GM19467 (cell line): ENCODE data around the gene CLDN3.

ENCODE experiments used
- ATAC-seq: cut with Tn5 transposase; IDR thresholded peaks from one replicate; pipeline ENCODE4 v1.9.1; 2021; ENCODE audit warnings: mild to moderate bottlenecking, moderate library complexity; ENCODE audit not compliant: unreplicated experiment

The CLDN3 gene

GRCh38 chr7:73770860-73771670 is 995 bp upstream of the CLDN3 start:
- no peak for ATAC-seq

GRCh38 chr7:73769481-73770001 is 529 bp downstream of the CLDN3 start:
- no peak for ATAC-seq

GRCh38 chr7:73768641-73769480 is 1.2 kb downstream of the CLDN3 start:
- ATAC-seq, result no peak

GRCh38 chr7:73766556-73767229 is 3.4 kb downstream of the CLDN3 start:
- no peak for ATAC-seq

- ATAC-seq, result no peak
These were observed 7.4 kb downstream of the CLDN3 start for GRCh38 chr7:73762659-73762999.

GRCh38 chr7:73761854-73762658 is 8.0 kb downstream of the CLDN3 start:
- ATAC-seq, result no peak

- ATAC-seq, result no peak
These were observed 11.4 kb downstream of the CLDN3 start for GRCh38 chr7:73758581-73759138.

GRCh38 chr7:73749931-73750776 is 19.9 kb downstream of the CLDN3 start:
- ATAC-seq, result no peak

- ATAC-seq, result no peak
These were observed 23.7 kb downstream of the CLDN3 start for GRCh38 chr7:73746378-73746777.

GRCh38 chr7:73742753-73743641 is 27.1 kb downstream of the CLDN3 start:
- ATAC-seq, result no peak

GRCh38 chr7:73742338-73742752 is 27.7 kb downstream of the CLDN3 start:
- no peak for ATAC-seq

GRCh38 chr7:73741600-73741999 is 28.5 kb downstream of the CLDN3 start:
- ATAC-seq, result no peak

GRCh38 chr7:73740771-73741170 is 29.3 kb downstream of the CLDN3 start:
- no peak for ATAC-seq

- no peak for ATAC-seq
These were observed 29.9 kb downstream of the CLDN3 start for GRCh38 chr7:73740212-73740611.

- ATAC-seq, result no peak
These were observed 30.7 kb downstream of the CLDN3 start for GRCh38 chr7:73739387-73739767.

- peak; percentile 83 for ATAC-seq
These were observed 31.3 kb downstream of the CLDN3 start, which contains the start of gene ABHD11 for GRCh38 chr7:73738612-73739386. Gene ABHD11, minus strand, starts transcription at chr7:73738802. Its CDS starts 32 bp downstream, at chr7:73738770.

- ATAC-seq, result peak; percentile 7
These were observed 31.9 kb downstream of the CLDN3 start for GRCh38 chr7:73738220-73738611.
